ENCODE data around the gene MRNIP. TPM values are rescaled to one million over a fixed set of nuclear protein-coding genes. Genes with fewer than 3 reads are reported as not detected.

The MRNIP gene
- total RNA-seq, 3 donors from 2014 or later = 20.8 to 38.3 (median 27.5) TPM

DNA sequence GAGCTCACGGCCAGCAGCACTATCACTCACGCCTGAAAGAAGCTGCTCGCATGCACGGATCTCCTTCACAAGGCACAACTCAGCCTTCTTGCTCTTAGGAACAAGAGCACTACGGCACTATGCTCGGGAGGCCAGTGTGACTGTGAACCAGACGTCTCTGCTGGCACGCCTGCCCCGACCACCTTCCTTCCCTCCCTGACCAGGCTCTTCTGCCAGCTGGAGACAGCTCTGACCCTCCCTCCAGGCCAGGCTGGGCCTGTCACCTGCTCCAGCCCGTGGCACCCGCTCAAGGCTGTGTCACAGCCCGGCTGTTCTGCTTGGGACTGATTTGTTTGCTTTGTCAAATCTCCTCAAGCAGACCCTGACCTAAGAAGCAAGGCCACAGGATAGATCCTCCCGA lies 42.1 kb upstream of the MRNIP start:
- H3K9me3 ChIP-seq = no peaks in the 10 kb centered on the region
- H3K36me3 ChIP-seq (ENCODE audit: low read depth) = peaks cover 19% of the 10 kb centered on the region
- H3K4me1 ChIP-seq (ENCODE audit: low read depth) = no peaks in the 10 kb centered on the region
- DNase-seq (peak in 1 of 3 donors; percentile 2), ATAC-seq (no peak)
- H3K4me3 ChIP-seq = no peak overlapping the region
- TF ChIP-seq CTCF (IDR thresholded peaks at IDR 0.05) = no peak
- intact Hi-C loops (cut with DNase I, micrococcal nuclease) = no loop called here

DNA sequence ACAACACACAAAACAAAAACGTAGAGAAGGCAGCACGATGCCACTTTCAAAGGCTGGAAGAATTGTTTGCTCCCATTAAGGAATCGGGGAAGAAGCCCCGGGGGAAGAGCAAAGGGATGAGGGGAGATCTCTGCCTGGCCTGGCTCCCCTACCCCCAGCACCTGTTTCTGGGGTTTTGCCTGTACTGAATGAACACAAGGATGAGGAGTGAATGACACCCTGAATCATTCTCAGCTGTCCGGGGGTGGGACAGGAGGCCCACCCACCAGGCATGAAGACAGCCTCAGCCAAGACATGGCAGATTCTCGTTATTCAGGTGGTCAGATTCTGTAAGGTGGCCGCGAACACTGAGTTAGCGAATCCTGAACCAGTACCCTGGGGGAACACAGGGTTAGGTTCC lies 41.6 kb upstream of the MRNIP start:
- no peaks in the 10 kb centered on the region for H3K4me1 ChIP-seq (ENCODE audit: low read depth)
- no peaks in the 10 kb centered on the region for H3K9me3 ChIP-seq
- DNase-seq (no peak), ATAC-seq (no peak)
- intact Hi-C loops (cut with DNase I, micrococcal nuclease) = no loop called here
- peaks cover 19% of the 10 kb centered on the region for H3K36me3 ChIP-seq (ENCODE audit: low read depth)
- no peak for TF ChIP-seq CTCF (IDR thresholded peaks at IDR 0.05)
- H3K4me3 ChIP-seq = no peak overlapping the region

- Histone ChIP-seq H3K9me3 (no peaks in the 10 kb centered on the region), H3K4me3 (no peak overlapping the region), H3K4me1 (ENCODE audit: low read depth) (no peaks in the 10 kb centered on the region), H3K36me3 (ENCODE audit: low read depth) (peaks cover 18% of the 10 kb centered on the region)
- TF ChIP-seq CTCF (IDR thresholded peaks at IDR 0.05) = no peak
- DNase-seq (no peak), ATAC-seq (no peak)
- intact Hi-C loops (cut with DNase I, micrococcal nuclease) = no loop called here
Observed at GRCh38 chr5:179895861-179896260, 37.2 kb upstream of the MRNIP start.

GRCh38 chr5:179893958-179894895 lies 35.6 kb upstream of the MRNIP start:
- intact Hi-C loops (cut with DNase I, micrococcal nuclease) = no loop called here
- DNase-seq (no peak), ATAC-seq (peak; percentile 26)
- no peak overlapping the region for H3K4me3 ChIP-seq
- H3K36me3 ChIP-seq (ENCODE audit: low read depth) = peaks cover 21% of the 10 kb centered on the region
- TF ChIP-seq CTCF (IDR thresholded peaks at IDR 0.05) = no peak
- H3K4me1 ChIP-seq (ENCODE audit: low read depth) = no peaks in the 10 kb centered on the region
- no peaks in the 10 kb centered on the region for H3K9me3 ChIP-seq

GRCh38 chr5:179893076-179893957 lies 34.7 kb upstream of the MRNIP start:
- H3K4me1 ChIP-seq (ENCODE audit: low read depth) = no peaks in the 10 kb centered on the region
- H3K4me3 ChIP-seq = no peak overlapping the region
- peaks cover 17% of the 10 kb centered on the region for H3K36me3 ChIP-seq (ENCODE audit: low read depth)
- DNase-seq (peak in 1 of 3 donors; percentile 17), ATAC-seq (no peak)
- intact Hi-C loops (cut with DNase I, micrococcal nuclease) = no loop called here
- no peaks in the 10 kb centered on the region for H3K9me3 ChIP-seq
- TF ChIP-seq CTCF (IDR thresholded peaks at IDR 0.05) = no peak

All from mucosa of descending colon (tissue), 3 donors.